HG03280 (cell line): ENCODE results near the gene ATF7IP2.
A peak's percentile ranks its signal among the peaks of the same experiment; 100 is the strongest.
"Not testable (repeated sequence)": the region's sequence is repeated elsewhere in the genome, so short reads cannot be mapped to it uniquely, and the experiment has no call there.

Experiments
- ATAC-seq: cut with Tn5 transposase; IDR thresholded peaks from one replicate; pipeline ENCODE4 v1.9.1; 2021; ENCODE audit warnings: mild to moderate bottlenecking, moderate library complexity; ENCODE audit not compliant: unreplicated experiment

Gene ATF7IP2

GRCh38 chr16:10505286-10505685, 119.4 kb downstream of the ATF7IP2 start:
- not testable (repeated sequence) for ATAC-seq

- peak; percentile 81 for ATAC-seq
These were observed 123.7 kb downstream of the ATF7IP2 start for GRCh38 chr16:10509534-10510025.

GRCh38 chr16:10510279-10510678, 124.4 kb downstream of the ATF7IP2 start:
- ATAC-seq: no peak

GRCh38 chr16:10511829-10512228, 126.0 kb downstream of the ATF7IP2 start:
- ATAC-seq: no peak

DNA sequence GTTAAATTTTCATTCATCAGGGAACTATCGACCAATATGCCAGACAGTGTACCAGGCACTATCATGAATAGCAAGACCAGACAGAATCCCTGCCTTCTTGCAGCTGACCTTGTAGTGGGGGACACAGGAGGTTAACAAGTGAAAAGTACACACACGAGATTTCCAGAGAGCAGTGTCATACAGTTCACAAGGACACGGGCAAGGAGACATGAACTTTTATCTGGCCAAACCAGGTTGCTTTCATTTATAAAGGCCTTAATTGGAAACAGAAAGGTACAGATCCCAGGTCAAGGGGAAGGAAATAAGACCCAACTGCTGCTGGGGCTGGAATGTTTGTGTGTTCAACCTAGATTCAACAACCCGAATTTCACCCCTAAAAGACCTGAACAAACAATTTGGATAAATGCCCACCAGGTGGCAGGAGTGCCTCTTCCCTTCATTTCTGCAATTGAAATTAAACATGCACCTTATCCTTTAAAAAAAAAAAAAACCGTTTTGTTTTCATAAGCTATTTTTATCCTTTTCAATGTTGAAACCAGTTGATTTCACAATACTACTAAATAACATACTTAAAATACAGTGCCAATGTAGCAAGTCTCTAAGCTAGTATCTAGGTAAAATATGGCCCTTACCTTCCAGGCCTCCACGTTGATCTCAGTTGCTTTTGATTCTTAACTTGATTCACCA, 128.7 kb downstream of the ATF7IP2 start:
- no peak for ATAC-seq

DNA sequence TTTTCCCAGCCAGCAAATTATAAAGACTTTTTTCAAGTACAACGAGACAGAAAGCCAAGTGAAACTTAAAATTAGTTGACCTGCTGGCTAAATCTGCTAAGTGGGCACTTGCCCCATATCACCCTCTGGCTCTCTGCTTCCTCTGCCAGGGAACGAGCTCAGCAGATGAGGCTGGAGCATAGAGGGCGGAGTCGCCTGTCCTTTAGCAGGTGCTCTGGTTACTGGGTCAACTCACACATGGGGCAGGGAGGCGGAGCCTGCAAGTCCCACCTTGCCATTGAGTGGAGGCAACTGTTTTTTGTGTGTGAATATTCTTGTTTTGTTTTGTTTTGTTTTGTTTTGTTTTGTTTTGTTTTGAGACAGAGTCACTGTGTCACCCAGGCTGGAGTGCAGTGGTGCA, 132.0 kb downstream of the ATF7IP2 start:
- no peak for ATAC-seq

DNA sequence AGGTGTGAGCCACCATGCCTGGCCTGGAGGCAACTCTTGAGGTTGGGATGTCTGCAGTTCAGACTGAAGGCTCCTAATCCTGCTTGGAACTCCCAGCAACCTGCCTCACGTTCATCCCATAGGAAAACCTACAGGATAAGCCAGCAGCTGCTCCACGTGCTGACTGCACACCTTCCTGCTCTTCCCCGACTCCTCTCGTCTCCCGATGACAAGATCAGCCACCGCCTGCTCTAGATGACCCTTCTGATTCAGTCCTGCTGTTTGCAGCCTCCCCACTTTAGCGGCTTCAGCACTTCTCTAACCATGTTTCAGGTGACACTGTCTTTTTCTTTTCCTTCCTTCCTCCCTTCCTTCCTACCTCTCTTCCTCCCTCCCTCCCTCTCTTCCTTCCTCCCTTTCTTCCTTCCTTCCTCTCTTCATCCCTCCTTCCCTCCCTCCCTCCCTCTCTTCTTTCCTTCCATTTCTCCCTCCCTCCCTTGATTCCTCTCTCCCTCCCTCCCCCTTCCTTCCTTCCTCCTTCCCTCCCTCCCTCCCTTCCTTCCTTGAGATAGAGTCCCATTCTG, 132.7 kb downstream of the ATF7IP2 start:
- ATAC-seq: no peak

DNA sequence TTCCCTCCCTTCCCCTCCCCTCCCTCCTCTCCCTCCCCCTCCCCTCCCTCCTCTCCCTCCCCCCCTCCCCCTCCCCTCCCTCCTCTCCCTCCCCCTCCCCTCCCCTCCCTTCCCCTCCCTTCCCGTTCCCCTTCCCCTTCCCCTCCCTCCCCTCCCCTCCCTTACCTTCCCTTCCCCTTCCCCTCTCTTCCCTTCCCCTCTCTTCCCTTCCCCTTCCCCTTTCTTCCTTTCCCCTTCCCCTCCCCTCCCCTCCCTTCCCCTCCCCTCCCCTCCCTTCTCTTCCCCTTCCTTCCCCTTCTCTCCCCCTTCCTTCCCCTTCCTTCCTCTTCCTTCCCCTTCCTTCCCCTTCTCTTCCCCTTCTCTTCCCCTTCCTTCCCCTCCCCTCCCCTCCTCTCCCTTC, 133.4 kb downstream of the ATF7IP2 start:
- no peak for ATAC-seq

DNA sequence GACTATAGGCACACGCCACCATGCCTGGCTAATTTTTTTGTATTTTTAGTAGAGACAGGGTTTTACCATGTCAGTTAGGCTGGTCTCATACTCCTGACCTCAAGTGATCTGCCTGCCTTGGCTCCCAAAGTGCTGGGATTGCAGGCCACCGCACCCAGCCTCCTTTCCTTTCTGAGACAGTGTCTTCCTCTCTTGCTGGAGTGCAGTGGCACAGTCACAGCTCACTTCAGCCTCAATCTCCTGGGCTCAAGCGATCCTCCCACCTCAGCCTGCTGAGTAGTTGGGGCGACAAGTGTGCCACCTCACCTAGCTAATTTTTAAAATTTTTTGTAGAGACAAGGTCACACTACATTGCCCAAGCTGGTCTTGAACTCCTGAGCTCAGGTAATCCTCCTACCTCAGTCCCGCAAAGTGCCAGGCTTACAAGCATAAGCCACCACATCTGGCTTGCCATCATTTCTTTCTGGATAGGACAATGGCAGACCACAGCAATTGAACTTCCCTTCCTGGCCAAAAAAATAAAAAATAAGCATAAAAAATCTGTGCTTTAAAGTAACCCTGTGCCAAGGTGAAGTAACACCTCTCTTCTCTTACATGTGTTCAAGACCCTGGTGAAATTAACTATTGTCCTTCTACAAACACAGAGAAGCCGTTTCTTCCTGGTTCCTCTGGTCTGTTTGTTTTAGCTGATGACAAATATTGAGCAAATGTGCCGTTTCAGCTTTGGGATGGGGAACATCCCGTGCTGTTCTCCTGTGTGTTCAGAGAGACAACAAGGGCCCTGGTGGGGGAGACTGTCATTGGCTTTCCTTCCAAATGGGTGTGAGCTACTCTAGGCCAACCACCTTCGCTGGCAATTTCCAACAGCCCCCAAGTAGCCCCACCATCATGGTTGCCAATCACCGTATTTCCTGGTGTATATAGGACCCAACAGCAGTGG, 134.3 kb downstream of the ATF7IP2 start:
- ATAC-seq: no peak

- no peak for ATAC-seq
These were observed 135.2 kb downstream of the ATF7IP2 start for GRCh38 chr16:10520869-10521578.

- ATAC-seq: no peak
These were observed 135.9 kb downstream of the ATF7IP2 start for GRCh38 chr16:10521681-10522274.

- ATAC-seq: no peak
These were observed 137.1 kb downstream of the ATF7IP2 start for GRCh38 chr16:10522966-10523365.

DNA sequence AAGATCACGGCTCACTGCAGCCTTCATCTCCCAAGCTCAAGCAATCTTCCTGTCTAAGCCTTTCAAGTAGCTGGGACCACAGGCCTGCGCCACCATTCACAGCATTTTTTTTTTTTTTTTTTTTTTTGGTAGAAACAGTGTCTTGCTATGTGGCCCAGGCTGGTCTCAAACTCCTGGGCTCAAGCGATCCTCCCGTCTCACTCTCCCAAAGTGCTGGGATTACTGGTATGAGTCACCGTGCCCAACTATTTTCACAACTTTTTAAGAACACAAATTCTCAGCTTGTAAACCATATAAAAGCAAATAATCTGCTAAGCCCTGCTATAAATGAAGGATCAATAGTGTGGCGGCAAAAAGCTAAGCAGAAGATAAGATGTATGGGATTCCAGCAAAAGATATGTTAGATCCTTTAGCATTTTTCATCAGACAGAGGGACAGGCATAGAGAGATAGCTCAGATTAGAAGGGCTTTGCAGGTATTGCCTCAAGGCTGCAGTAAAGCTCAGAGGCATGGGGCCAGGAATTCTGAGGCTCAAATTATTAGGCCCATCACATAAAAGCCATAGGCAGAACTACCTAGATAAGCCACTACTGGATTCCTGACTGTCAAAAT, 139.5 kb downstream of the ATF7IP2 start:
- no peak for ATAC-seq

DNA sequence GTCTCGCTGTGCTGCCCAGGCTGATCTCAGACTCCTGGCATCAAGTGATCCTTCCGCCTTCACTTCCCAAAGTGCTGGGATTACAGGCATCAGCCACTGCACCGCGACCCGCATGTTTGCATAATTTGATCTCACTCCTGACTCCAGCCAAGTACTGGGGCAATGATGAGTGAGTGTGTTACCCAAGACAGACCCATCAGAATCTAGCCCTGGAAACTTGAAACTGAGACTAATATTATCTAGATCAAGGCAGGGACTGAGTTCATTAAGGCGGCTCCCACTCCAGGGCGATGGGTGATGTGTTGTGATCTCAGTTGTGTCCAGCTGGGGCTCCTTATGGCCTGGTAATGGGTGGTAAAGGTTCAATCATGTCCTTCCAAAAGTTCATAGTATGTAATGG, 141.1 kb downstream of the ATF7IP2 start:
- no peak for ATAC-seq

DNA sequence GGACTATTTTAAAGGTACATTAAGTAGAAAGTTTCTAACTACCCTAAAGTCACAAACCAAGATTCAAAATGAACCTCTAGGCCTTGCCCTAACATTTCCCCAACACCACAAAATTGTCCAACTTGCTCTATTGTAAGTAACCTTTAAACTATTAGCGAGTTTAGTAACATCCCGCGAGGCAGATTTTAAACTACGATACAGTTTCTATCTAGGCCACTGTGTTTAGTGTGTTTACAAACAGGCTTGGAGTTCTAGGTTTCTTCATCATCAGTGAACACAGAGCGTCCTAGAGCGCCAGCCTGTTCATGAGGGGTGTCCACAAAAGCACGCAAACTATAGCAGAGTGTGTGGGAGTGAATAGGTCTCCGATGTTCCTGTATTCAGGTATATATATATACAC, 142.8 kb downstream of the ATF7IP2 start:
- ATAC-seq: no peak

GRCh38 chr16:10529895-10530669, 144.2 kb downstream of the ATF7IP2 start:
- ATAC-seq: no peak

DNA sequence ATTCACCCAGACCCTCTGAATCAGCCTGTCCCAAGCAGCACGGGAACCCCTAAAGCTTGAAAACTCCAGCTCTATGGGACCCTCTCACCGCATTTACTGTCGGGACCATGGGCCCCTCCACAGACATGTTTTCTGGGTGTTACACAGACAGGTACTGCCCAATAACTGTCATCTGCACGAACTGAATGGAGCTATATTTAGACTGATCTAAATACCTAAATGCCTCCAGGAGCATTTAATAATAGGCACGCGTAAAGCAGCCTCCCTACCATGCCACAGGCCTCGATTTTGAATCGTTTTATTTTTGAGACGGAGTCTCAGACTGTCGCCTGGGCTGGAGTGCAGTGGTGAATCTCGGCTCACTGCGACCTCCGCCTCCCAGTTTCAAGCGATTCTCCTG, 144.8 kb downstream of the ATF7IP2 start:
- ATAC-seq: no peak

- no peak for ATAC-seq
These were observed 145.7 kb downstream of the ATF7IP2 start for GRCh38 chr16:10531582-10531981.
